IMR-90 (cell line): ENCODE data around the gene ATP1B1. TPM values are rescaled to one million over a fixed set of nuclear protein-coding genes. Genes with fewer than 3 reads are reported as not detected.

Source experiments
- ATAC-seq: fragments of 200-7000 bp; cut with Tn5 transposase; 2 replicates; pipeline ENCODE4 v1.9.1; 2020; ENCODE audit warnings: low read depth, mild to moderate bottlenecking, moderate library complexity
- BruUV-seq: library from RNA; stranded (reverse); fragments of 400-500 nt; replicated peaks from 2 replicates; lab custom pipeline; 2021; lab: Mats Ljungman, UMichigan
- CTCF ChIA-PET: fragments of 300-600 bp; formaldehyde crosslinking; extraction: SDS; loops from one replicate; lab custom pipeline; 2021; ENCODE audit warnings: antibody characterized with exemption; lab: Yijun Ruan, JAX
- POLR2A ChIA-PET: fragments of 300-600 bp; sonication (Branson Sonifier 250); formaldehyde crosslinking; loops from one replicate; lab custom pipeline; 2022; ENCODE audit warnings: antibody characterized with exemption; ENCODE audit not compliant: unreplicated experiment; lab: Charles Lee
- DNase-seq: peaks from one replicate; pipeline ENCODE4 v3.0.0; 2013
- H2AFZ ChIP-seq: replicated peaks from 2 replicates; pipeline ENCODE3; 2013; ENCODE audit warnings: low read length, mild to moderate bottlenecking; ENCODE audit not compliant: poor library complexity
- H2AK5ac ChIP-seq: 2 replicates; pipeline ENCODE4 v1.6.1; 2013; ENCODE audit warnings: low read depth, low read length, inconsistent platforms
- H2AK9ac ChIP-seq: replicated peaks from 2 replicates; pipeline ENCODE3; 2013; ENCODE audit warnings: mild to moderate bottlenecking, low read depth, low read length, moderate library complexity; ENCODE audit not compliant: poor library complexity
- H2BK120ac ChIP-seq: 2 replicates; pipeline ENCODE4 v1.6.1; 2013; ENCODE audit warnings: low read depth, low read length, inconsistent platforms
- H2BK15ac ChIP-seq: 3 replicates; pipeline ENCODE4 v1.6.1; 2013; ENCODE audit warnings: low read depth, low read length, inconsistent platforms
- H2BK20ac ChIP-seq: 2 replicates; pipeline ENCODE4 v1.6.1; 2013; ENCODE audit warnings: low read depth, mild to moderate bottlenecking, inconsistent platforms, low read length, moderate library complexity
- H2BK5ac ChIP-seq: 2 replicates; pipeline ENCODE4 v1.6.1; 2013; ENCODE audit warnings: mild to moderate bottlenecking, low read depth, low read length, inconsistent platforms; ENCODE audit not compliant: poor library complexity, severe bottlenecking
- H3K14ac ChIP-seq: replicated peaks from 2 replicates; pipeline ENCODE4 v1.6.1; 2013; ENCODE audit warnings: low read depth, low read length, inconsistent platforms
- H3K18ac ChIP-seq: 2 replicates; pipeline ENCODE4 v1.6.1; 2013; ENCODE audit warnings: low read depth, low read length, control low read depth
- H3K23ac ChIP-seq: 2 replicates; pipeline ENCODE4 v1.6.1; 2013; ENCODE audit warnings: low read depth, low read length, inconsistent platforms
- H3K27ac ChIP-seq: 2 replicates; pipeline ENCODE4 v1.5.1; 2013; ENCODE audit warnings: mild to moderate bottlenecking, control low read depth, low read length; ENCODE audit not compliant: insufficient read depth
- H3K27me3 ChIP-seq: 2 replicates; pipeline ENCODE4 v1.6.1; 2013; ENCODE audit warnings: low read length; ENCODE audit not compliant: control insufficient read depth, insufficient read depth
- H3K36me3 ChIP-seq: 2 replicates; pipeline ENCODE4 v1.6.1; 2013; ENCODE audit warnings: low read length, mixed read lengths; ENCODE audit not compliant: control insufficient read depth, insufficient read depth
- H3K4ac ChIP-seq: 2 replicates; pipeline ENCODE4 v1.6.1; 2013; ENCODE audit warnings: low read depth, low read length, inconsistent platforms
- H3K4me1 ChIP-seq: 2 replicates; pipeline ENCODE4 v1.6.1; 2013; ENCODE audit warnings: low read length, mixed read lengths; ENCODE audit not compliant: control insufficient read depth, insufficient read depth
- H3K4me2 ChIP-seq: 2 replicates; pipeline ENCODE4 v1.6.1; 2013; ENCODE audit warnings: low read depth, mild to moderate bottlenecking, control low read depth, low read length, moderate library complexity
- H3K4me3 ChIP-seq: 2 replicates; pipeline ENCODE4 v1.5.1; 2013; ENCODE audit warnings: low read depth, mild to moderate bottlenecking, control low read depth, low read length, moderate library complexity; ENCODE audit not compliant: insufficient read depth
- H3K56ac ChIP-seq: 2 replicates; pipeline ENCODE4 v1.6.1; 2013; ENCODE audit warnings: low read length, inconsistent platforms; ENCODE audit not compliant: insufficient read depth; ENCODE audit errors: extremely low read depth
- H3K79me1 ChIP-seq, 2 experiments: 2 replicates each; pipeline ENCODE4 v1.6.1; 2013; ENCODE audit warnings: low read length in 2 of 2, inconsistent platforms in 1 of 2, low read depth in 1 of 2
- H3K9ac ChIP-seq: 2 replicates; pipeline ENCODE4 v1.6.1; 2013; ENCODE audit warnings: low read depth, low read length, control low read depth
- H3K9me1 ChIP-seq: 2 replicates; pipeline ENCODE4 v1.6.1; 2013; ENCODE audit warnings: low read length, inconsistent platforms; ENCODE audit not compliant: insufficient read depth
- H3K9me3 ChIP-seq: 2 replicates; pipeline ENCODE4 v1.6.1; 2013; ENCODE audit warnings: low read length; ENCODE audit not compliant: control insufficient read depth, insufficient read depth
- H4K20me1 ChIP-seq: 2 replicates; pipeline ENCODE4 v1.6.1; 2013; ENCODE audit warnings: low read length, inconsistent platforms; ENCODE audit not compliant: insufficient read depth
- H4K5ac ChIP-seq: 2 replicates; pipeline ENCODE4 v1.6.1; 2013; ENCODE audit warnings: mild to moderate bottlenecking, low read depth, low read length, control low read depth
- H4K8ac ChIP-seq, 2 experiments: 2 replicates each; pipeline ENCODE4 v1.6.1; 2013; ENCODE audit warnings: low read depth in 2 of 2, low read length in 2 of 2, control low read depth in 1 of 2, inconsistent platforms in 1 of 2
- H4K91ac ChIP-seq: 2 replicates; pipeline ENCODE4 v1.6.1; 2013; ENCODE audit warnings: low read depth, low read length, inconsistent platforms; ENCODE audit not compliant: insufficient read depth
- BHLHE40 ChIP-seq: fragments of 150-350 bp; IDR thresholded peaks from 2 replicates; pipeline ENCODE4 v1.6.1; 2016; ENCODE audit warnings: mild to moderate bottlenecking, low read depth, low read length
- CEBPB ChIP-seq: IDR thresholded peaks from 2 replicates; pipeline ENCODE4 v1.6.1; 2012; ENCODE audit warnings: low read depth, low read length, improper control_type of control experiment
- CHD1 ChIP-seq: IDR thresholded peaks from 2 replicates; pipeline ENCODE4 v1.6.1; 2012; ENCODE audit warnings: low read depth, low read length, improper control_type of control experiment
- FOS ChIP-seq: fragments of 150-350 bp; IDR thresholded peaks from 2 replicates; pipeline ENCODE4 v1.6.1; 2016; ENCODE audit warnings: low read depth, low read length
- MAFK ChIP-seq: IDR thresholded peaks from 2 replicates; pipeline ENCODE4 v1.6.1; 2012; ENCODE audit warnings: low read depth, low read length, improper control_type of control experiment
- MAZ ChIP-seq: IDR thresholded peaks from 2 replicates; pipeline ENCODE4 v1.6.1; 2012; ENCODE audit warnings: low read depth, mild to moderate bottlenecking, low read length, improper control_type of control experiment, moderate library complexity, borderline replicate concordance
- MXI1 ChIP-seq: IDR thresholded peaks from 2 replicates; pipeline ENCODE4 v1.6.1; 2012; ENCODE audit warnings: low read depth, mild to moderate bottlenecking, low read length, moderate library complexity, borderline replicate concordance
- NFE2L2 ChIP-seq: fragments of 150-350 bp; IDR thresholded peaks from 2 replicates; pipeline ENCODE4 v1.6.1; 2016; ENCODE audit warnings: low read depth, mild to moderate bottlenecking, low read length
- POLR2A ChIP-seq: IDR thresholded peaks from 2 replicates; pipeline ENCODE4 v1.6.1; 2012; ENCODE audit warnings: mild to moderate bottlenecking, low read depth, low read length
- RAD21 ChIP-seq: IDR thresholded peaks from 2 replicates; pipeline ENCODE4 v1.6.1; 2012; ENCODE audit warnings: low read length, improper control_type of control experiment
- RCOR1 ChIP-seq: IDR thresholded peaks from 2 replicates; pipeline ENCODE4 v1.6.1; 2012; ENCODE audit warnings: mild to moderate bottlenecking, low read length, improper control_type of control experiment; ENCODE audit not compliant: insufficient replicate concordance
- RFX5 ChIP-seq: IDR thresholded peaks from 2 replicates; pipeline ENCODE4 v1.8.0; 2012; ENCODE audit warnings: low read depth, mild to moderate bottlenecking, low read length, moderate library complexity
- SMC3 ChIP-seq: fragments of 150-350 bp; IDR thresholded peaks from 2 replicates; pipeline ENCODE4 v1.6.1; 2016; ENCODE audit warnings: low read depth, mild to moderate bottlenecking, antibody characterized with exemption, low read length, moderate library complexity
- WGBS, 2 experiments: methylation state at CpG; one replicate each; pipeline versions ENCODE4 v1.1.5 to v1.1.7; 2013; ENCODE audit warnings: missing lambda C conversion rate in 2 of 2; ENCODE audit not compliant: insufficient read length in 1 of 2; ENCODE audit errors: extremely low coverage in 2 of 2; 5-methylcytosine and 5-hydroxymethylcytosine counted together
- dilution Hi-C: fragments of 300-500 bp; cut with HindIII; formaldehyde crosslinking; loops from one replicate; pipeline ENCODE4 v1.14.3; 2018; ENCODE audit warnings: low sequenced_read_pairs; ENCODE audit not compliant: unreplicated experiment
- in situ Hi-C: fragments of 300-500 bp; cut with MboI; formaldehyde crosslinking; loops from 3 replicates; pipeline ENCODE4 v1.14.3; 2019; ENCODE audit warnings: low sequenced_read_pairs, inconsistent platforms, mixed read lengths
- intact Hi-C: fragments of 100-400 bp; cut with micrococcal nuclease; formaldehyde crosslinking; loops from 2 replicates; pipeline ENCODE4 v1.10.0; 2022
- polyA plus RNA-seq, 3 experiments: library from polyadenylated mRNA; depleted of rRNA; stranded (reverse); fragments of >200 nt; gene quantifications; 2 replicates each; pipeline ENCODE4 v1.2.3, GENCODE V29; 2012; ENCODE audit warnings: low replicate concordance in 1 of 3
- total RNA-seq: library from RNA; depleted of rRNA; stranded (reverse); fragments of >200 nt; gene quantifications from 2 replicates; pipeline ENCODE4 v1.2.3, GENCODE V29; 2012
- TF ChIP-seq, protein P1 (sequence below): conservative IDR thresholded peaks from 2 replicates; pipeline ENCODE4 v1.5.1; 2012; ENCODE audit warnings: mild to moderate bottlenecking, low read depth, low read length, improper control_type of control experiment
- TF ChIP-seq, protein P2 (sequence below): fragments of 150-350 bp; IDR thresholded peaks from 2 replicates; pipeline ENCODE4 v1.6.1; 2016; ENCODE audit warnings: low read depth, mild to moderate bottlenecking, low read length, moderate library complexity, borderline replicate concordance
- TF ChIP-seq, protein P3 (sequence below): fragments of 150-350 bp; IDR thresholded peaks from 2 replicates; pipeline ENCODE4 v1.6.1; 2017; ENCODE audit warnings: mild to moderate bottlenecking, antibody characterized with exemption, low read length, low read depth

The ATP1B1 gene
- total and polyA plus RNA-seq, 2 of the 4 experiments (the other 2 are of a cell fraction): 14.5 to 22.1 TPM

DNA sequence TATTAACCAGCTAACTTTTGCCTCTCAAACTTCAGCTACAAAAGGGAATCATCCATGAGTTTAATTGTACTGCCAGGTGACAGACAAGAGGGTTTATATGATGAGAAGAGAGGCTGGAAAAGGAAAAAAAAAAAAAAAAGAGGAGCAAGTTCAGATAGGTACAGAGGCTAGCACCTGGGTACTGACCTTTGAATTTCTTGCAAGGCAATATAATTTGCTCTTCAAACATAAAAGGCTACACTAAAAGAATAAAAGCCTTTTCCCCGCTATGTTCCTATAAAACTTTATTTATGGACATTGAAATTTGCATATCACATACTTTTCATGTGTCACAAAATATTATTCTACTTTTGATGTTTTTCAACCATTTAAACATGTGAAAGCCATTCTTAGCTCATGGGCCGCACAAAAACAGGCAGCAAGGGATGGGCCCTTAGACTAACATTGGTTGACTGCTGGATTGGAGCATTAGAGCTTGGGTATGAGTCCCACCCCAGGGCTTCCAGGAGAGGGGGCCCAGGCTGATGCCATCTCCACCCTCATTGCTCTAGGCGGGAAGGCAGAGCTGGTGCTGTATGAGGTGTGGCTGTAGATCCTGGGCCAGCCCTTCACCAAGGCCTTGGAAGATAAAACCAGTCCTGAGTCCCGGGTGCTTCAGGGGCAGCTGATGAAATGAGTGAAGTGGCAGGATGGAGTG is 44.3 kb downstream of the ATP1B1 start:
- Histone ChIP-seq H3K79me1 (no peaks in the 10 kb centered on the region), H2AK5ac (no peak overlapping the region), H2BK120ac (no peak overlapping the region), H3K27me3 (no peaks in the 10 kb centered on the region), H3K4ac (no peak overlapping the region), H3K9me3 (no peaks in the 10 kb centered on the region), H3K14ac (no peak overlapping the region), H3K9ac (no peak overlapping the region), H2BK5ac (no peak overlapping the region), H3K4me2 (no peak overlapping the region), H4K91ac (no peak overlapping the region), H2BK20ac (no peak overlapping the region), H3K18ac (no peak overlapping the region), H2BK15ac (no peak overlapping the region), H4K5ac (no peak overlapping the region), H4K20me1 (no peaks in the 10 kb centered on the region), H3K9me1 (no peaks in the 10 kb centered on the region; the same call in 1 of the 2 replicates), H2AK9ac (no peak overlapping the region), H3K56ac (no peak overlapping the region), H4K8ac (no peak overlapping the region), H3K4me3 (no peak overlapping the region), H3K23ac (no peak overlapping the region), H3K4me1 (no peaks in the 10 kb centered on the region), H2AFZ (no peak overlapping the region), H3K27ac (no peak overlapping the region), H3K36me3 (no peaks in the 10 kb centered on the region)
- dilution Hi-C loops (no loop called here), intact Hi-C loops (no loop called here), in situ Hi-C loops (no loop called here)
- DNase-seq (no peak), ATAC-seq (no peak)
- TF ChIP-seq, protein P1, sequence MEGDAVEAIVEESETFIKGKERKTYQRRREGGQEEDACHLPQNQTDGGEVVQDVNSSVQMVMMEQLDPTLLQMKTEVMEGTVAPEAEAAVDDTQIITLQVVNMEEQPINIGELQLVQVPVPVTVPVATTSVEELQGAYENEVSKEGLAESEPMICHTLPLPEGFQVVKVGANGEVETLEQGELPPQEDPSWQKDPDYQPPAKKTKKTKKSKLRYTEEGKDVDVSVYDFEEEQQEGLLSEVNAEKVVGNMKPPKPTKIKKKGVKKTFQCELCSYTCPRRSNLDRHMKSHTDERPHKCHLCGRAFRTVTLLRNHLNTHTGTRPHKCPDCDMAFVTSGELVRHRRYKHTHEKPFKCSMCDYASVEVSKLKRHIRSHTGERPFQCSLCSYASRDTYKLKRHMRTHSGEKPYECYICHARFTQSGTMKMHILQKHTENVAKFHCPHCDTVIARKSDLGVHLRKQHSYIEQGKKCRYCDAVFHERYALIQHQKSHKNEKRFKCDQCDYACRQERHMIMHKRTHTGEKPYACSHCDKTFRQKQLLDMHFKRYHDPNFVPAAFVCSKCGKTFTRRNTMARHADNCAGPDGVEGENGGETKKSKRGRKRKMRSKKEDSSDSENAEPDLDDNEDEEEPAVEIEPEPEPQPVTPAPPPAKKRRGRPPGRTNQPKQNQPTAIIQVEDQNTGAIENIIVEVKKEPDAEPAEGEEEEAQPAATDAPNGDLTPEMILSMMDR: no peak
- TF ChIP-seq MAFK (no peak), SMC3 (no peak), FOS (no peak), POLR2A (no peak), RCOR1 (no peak), BHLHE40 (no peak), CEBPB (no peak), MAZ (no peak), CHD1 (no peak), NFE2L2 (no peak), MXI1 (no peak), RAD21 (no peak), RFX5 (no peak)
- TF ChIP-seq, protein P2, sequence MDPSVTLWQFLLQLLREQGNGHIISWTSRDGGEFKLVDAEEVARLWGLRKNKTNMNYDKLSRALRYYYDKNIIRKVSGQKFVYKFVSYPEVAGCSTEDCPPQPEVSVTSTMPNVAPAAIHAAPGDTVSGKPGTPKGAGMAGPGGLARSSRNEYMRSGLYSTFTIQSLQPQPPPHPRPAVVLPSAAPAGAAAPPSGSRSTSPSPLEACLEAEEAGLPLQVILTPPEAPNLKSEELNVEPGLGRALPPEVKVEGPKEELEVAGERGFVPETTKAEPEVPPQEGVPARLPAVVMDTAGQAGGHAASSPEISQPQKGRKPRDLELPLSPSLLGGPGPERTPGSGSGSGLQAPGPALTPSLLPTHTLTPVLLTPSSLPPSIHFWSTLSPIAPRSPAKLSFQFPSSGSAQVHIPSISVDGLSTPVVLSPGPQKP: no peak
- TF ChIP-seq, protein P3, sequence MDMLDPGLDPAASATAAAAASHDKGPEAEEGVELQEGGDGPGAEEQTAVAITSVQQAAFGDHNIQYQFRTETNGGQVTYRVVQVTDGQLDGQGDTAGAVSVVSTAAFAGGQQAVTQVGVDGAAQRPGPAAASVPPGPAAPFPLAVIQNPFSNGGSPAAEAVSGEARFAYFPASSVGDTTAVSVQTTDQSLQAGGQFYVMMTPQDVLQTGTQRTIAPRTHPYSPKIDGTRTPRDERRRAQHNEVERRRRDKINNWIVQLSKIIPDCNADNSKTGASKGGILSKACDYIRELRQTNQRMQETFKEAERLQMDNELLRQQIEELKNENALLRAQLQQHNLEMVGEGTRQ: no peak
- no TSS peak for BruUV-seq
- ChIA-PET CTCF (interaction anchor here (1.0 to 1.2 kb wide), 2 partner anchors 16 to 197 kb away, joined by 3 read pairs; no protein-coding TSS in a partner anchor), POLR2A (no interaction called here)
- WGBS, 2 experiments: no CpG with 5 or more reads among the region's 4 CpGs
